H1 (cell line): ENCODE results near the gene MCTS1. TPM values are rescaled to one million over a fixed set of nuclear protein-coding genes. Genes with fewer than 3 reads are reported as not detected.
A peak's percentile ranks its signal among the peaks of the same experiment; 100 is the strongest.

Source experiments
- BACH1 ChIP-seq: IDR thresholded peaks from 2 replicates; pipeline ENCODE4 v1.6.1; 2012; ENCODE audit warnings: low read length, improper control_type of control experiment
- BRCA1 ChIP-seq: IDR thresholded peaks from 2 replicates; pipeline ENCODE4 v1.6.1; 2012; ENCODE audit warnings: low read depth, low read length, improper control_type of control experiment
- CBX8 ChIP-seq: fragments of 300-800, 300-1000 bp; sonication (generic); IDR thresholded peaks from 2 replicates; pipeline ENCODE4 v1.7.1; 2016; ENCODE audit warnings: low read depth, low read length, borderline replicate concordance
- CEBPB ChIP-seq: IDR thresholded peaks from 2 replicates; pipeline ENCODE4 v1.6.1; 2012; ENCODE audit warnings: low read depth, low read length
- CHD1 ChIP-seq: IDR thresholded peaks from 2 replicates; pipeline ENCODE4 v1.6.1; 2012; ENCODE audit warnings: low read depth, low read length, improper control_type of control experiment
- CREB1 ChIP-seq: IDR thresholded peaks from 2 replicates; pipeline ENCODE4 v1.6.1; 2012; ENCODE audit warnings: inconsistent platforms
- CTBP2 ChIP-seq: IDR thresholded peaks from 2 replicates; pipeline ENCODE4 v1.7.0; 2011; ENCODE audit warnings: borderline replicate concordance, mild to moderate bottlenecking, moderate library complexity, mixed read lengths, low read length; ENCODE audit not compliant: insufficient read depth, insufficient read length
- EGR1 ChIP-seq: IDR thresholded peaks from 2 replicates; pipeline ENCODE4 v1.6.1; 2011; ENCODE audit warnings: low read depth, low read length, borderline replicate concordance
- GTF2F1 ChIP-seq: IDR thresholded peaks from 2 replicates; pipeline ENCODE4 v1.6.1; 2012; ENCODE audit warnings: low read depth, low read length, improper control_type of control experiment, borderline replicate concordance
- HDAC2 ChIP-seq, 2 experiments: fragments of 300-600 bp in 1 of 2; sonication (generic) in 1 of 2; IDR thresholded peaks; 2 replicates each; pipeline ENCODE4 v1.6.1; 2011 to 2012; ENCODE audit warnings: low read depth in 2 of 2, low read length in 2 of 2, mild to moderate bottlenecking in 2 of 2, moderate library complexity in 2 of 2, borderline replicate concordance in 1 of 2, inconsistent platforms in 1 of 2
- KDM4A ChIP-seq: IDR thresholded peaks from one replicate; pipeline ENCODE4 v1.7.1; 2012; ENCODE audit warnings: low read depth, mild to moderate bottlenecking, moderate library complexity, low read length, inconsistent platforms; ENCODE audit not compliant: severe bottlenecking
- MAX ChIP-seq: IDR thresholded peaks from 2 replicates; pipeline ENCODE4 v1.6.1; 2012; ENCODE audit warnings: inconsistent platforms
- PHF8 ChIP-seq: fragments of 200-600 bp; sonication (generic); conservative IDR thresholded peaks from 2 replicates; pipeline ENCODE4 v1.7.1; 2012; ENCODE audit warnings: low read depth, mild to moderate bottlenecking, inconsistent platforms, low read length, moderate library complexity
- POLR2A ChIP-seq, 2 experiments: IDR thresholded peaks; 1 replicate in 1 of 2; 2 replicates in 1 of 2; pipeline ENCODE4 v1.6.1; 2011; ENCODE audit warnings: low read depth in 2 of 2, low read length in 2 of 2, mild to moderate bottlenecking in 2 of 2; ENCODE audit errors: control extremely low read depth in 1 of 2
- RXRA ChIP-seq: IDR thresholded peaks from 2 replicates; pipeline ENCODE4 v1.6.1; 2011; ENCODE audit warnings: low read depth, mild to moderate bottlenecking, low read length, moderate library complexity; ENCODE audit not compliant: insufficient read depth
- SP1 ChIP-seq: IDR thresholded peaks from 2 replicates; pipeline ENCODE4 v1.6.1; 2011; ENCODE audit warnings: low read depth, low read length
- SUZ12 ChIP-seq: fragments of 200-600 bp; sonication (generic); IDR thresholded peaks from 2 replicates; pipeline ENCODE4 v1.6.1; 2012; ENCODE audit warnings: mild to moderate bottlenecking, inconsistent platforms, low read length, moderate library complexity, mixed read lengths
- TAF1 ChIP-seq: IDR thresholded peaks from 2 replicates; pipeline ENCODE4 v1.6.1; 2011; ENCODE audit warnings: mild to moderate bottlenecking, low read depth, low read length
- TAF7 ChIP-seq: optimal IDR thresholded peaks from 2 replicates; pipeline ENCODE3; 2011; ENCODE audit warnings: low read depth, mild to moderate bottlenecking, inconsistent platforms, low read length, moderate library complexity, borderline replicate concordance
- TBP ChIP-seq: IDR thresholded peaks from 2 replicates; pipeline ENCODE4 v1.6.1; 2011; ENCODE audit warnings: low read depth, low read length, improper control_type of control experiment
- TCF12 ChIP-seq: IDR thresholded peaks from 2 replicates; pipeline ENCODE4 v1.6.1; 2011; ENCODE audit warnings: low read depth, mild to moderate bottlenecking, low read length
- TEAD4 ChIP-seq: IDR thresholded peaks from 2 replicates; pipeline ENCODE4 v1.6.1; 2012; ENCODE audit warnings: low read depth, low read length, inconsistent platforms, mixed read lengths
- USF2 ChIP-seq: IDR thresholded peaks from 2 replicates; pipeline ENCODE4 v1.6.1; 2011; ENCODE audit warnings: low read length, improper control_type of control experiment
- YY1 ChIP-seq: IDR thresholded peaks from 2 replicates; pipeline ENCODE4 v1.6.1; 2011; ENCODE audit warnings: low read depth, mild to moderate bottlenecking, low read length
- polyA plus RNA-seq, 7 experiments: library from polyadenylated mRNA; depleted of rRNA in 3 of 7; stranded (reverse) in 5 of 7; unstranded in 2 of 7; fragments of >200 nt in 5 of 7; fragments of 200-250 nt in 2 of 7; gene quantifications; 1 replicate in 5 of 7; 2 replicates in 1 of 7; 4 replicates in 1 of 7; pipeline versions ENCODE4 v1.2.1 to v1.2.3, GENCODE V29; 2011 to 2013; ENCODE audit warnings: missing spikeins in 2 of 7, mixed read lengths in 2 of 7
- total RNA-seq: library from RNA; stranded (reverse); fragmentation: NEBNext Ultra II Directional; extraction: Animal tissue kit (Norgen Biotek cat#: 25700); gene quantifications from 2 replicates; pipeline ENCODE4 v1.2.1, GENCODE V29; 2021

Gene MCTS1
- total and polyA plus RNA-seq, 2 of the 8 experiments (the other 6 are each of a cell fraction or from before 2014, with no cell fraction given): 19.2 to 31.6 TPM

GRCh38 chrX:120560842-120561633 is 42.9 kb upstream of the MCTS1 start, which contains the start of gene CUL4B (continued):
- TF ChIP-seq CHD1 (no peak), MAX (peak; percentile 78), BACH1 (no peak), TEAD4 (no peak), HDAC2 (IDR thresholded peaks at IDR 0.05; ENCODE audit: borderline replicate concordance in 1 of 2, low read depth in 2 of 2, low read length in 2 of 2) (no peak), CREB1 (peak; percentile 5; the same call in 1 of the 2 replicates), CEBPB (no peak), YY1 (peak; percentile 85), TCF12 (no peak), PHF8 (peak; percentile 76), KDM4A (peak; percentile 36), BRCA1 (no peak), GTF2F1 (no peak), RXRA (no peak), SUZ12 (no peak), CBX8 (no peak), USF2 (peak; percentile 67; the same call in 1 of the 2 replicates), POLR2A (IDR thresholded peaks at IDR 0.05; ENCODE audit: control extremely low read depth in 1 of 2, low read depth in 2 of 2, low read length in 2 of 2) (peak; percentile 48 to 84), TBP (peak; percentile 20; the same call in 1 of the 2 replicates), SP1 (0 out of 2 replicates have a peak, but pooled peaks have one; percentile 17), EGR1 (peak; percentile 78; the same call in 1 of the 2 replicates), TAF7 (no peak), TAF1 (peak; percentile 49; the same call in 1 of the 2 replicates), CTBP2 (no peak)
